NCI-H526 treated with DMSO at 0.1 percent for 48 hours (cell line): Measurements from ENCODE around the gene ZNF398.

Experiments
- DNase-seq: peaks from one replicate; lab custom pipeline; 2025; lab: John Stamatoyannopoulos, UW

The ZNF398 gene

GRCh38 chr7:149150981-149151380 lies 3.7 kb downstream of the ZNF398 start:
- no peak for DNase-seq

GRCh38 chr7:149153346-149153745 lies 6.1 kb downstream of the ZNF398 start:
- DNase-seq = no peak

GRCh38 chr7:149154056-149154455 lies 6.8 kb downstream of the ZNF398 start:
- no peak for DNase-seq

- no peak for DNase-seq
These were observed 9.6 kb downstream of the ZNF398 start for GRCh38 chr7:149156898-149157297.

GRCh38 chr7:149161241-149161848 lies 14.1 kb downstream of the ZNF398 start:
- no peak for DNase-seq

- no peak for DNase-seq
These were observed 18.9 kb downstream of the ZNF398 start for GRCh38 chr7:149166142-149166541.

- no peak for DNase-seq
These were observed 19.5 kb downstream of the ZNF398 start for GRCh38 chr7:149166630-149167352.

- DNase-seq = no peak
These were observed 24.8 kb downstream of the ZNF398 start for GRCh38 chr7:149171892-149172533.

- no peak for DNase-seq
These were observed 25.3 kb downstream of the ZNF398 start for GRCh38 chr7:149172534-149172920.

- no peak for DNase-seq
These were observed 27.9 kb downstream of the ZNF398 start for GRCh38 chr7:149175150-149175549.

GRCh38 chr7:149179241-149179640 lies 32.0 kb downstream of the ZNF398 start:
- no peak for DNase-seq

- no peak for DNase-seq
These were observed 33.6 kb downstream of the ZNF398 start for GRCh38 chr7:149180722-149181449.

GRCh38 chr7:149181450-149181790 lies 34.2 kb downstream of the ZNF398 start:
- DNase-seq = no peak

GRCh38 chr7:149184274-149184673 lies 37.0 kb downstream of the ZNF398 start:
- DNase-seq = no peak

GRCh38 chr7:149188213-149188612 lies 41.0 kb downstream of the ZNF398 start:
- no peak for DNase-seq

GRCh38 chr7:149188637-149189259 lies 41.5 kb downstream of the ZNF398 start:
- no peak for DNase-seq

- DNase-seq = no peak
These were observed 44.6 kb downstream of the ZNF398 start for GRCh38 chr7:149191851-149192250.

- DNase-seq = no peak
These were observed 47.5 kb downstream of the ZNF398 start for GRCh38 chr7:149194799-149195179.

- DNase-seq = peak; percentile 90
These were observed 48.2 kb downstream of the ZNF398 start, which contains the start of gene ZNF282 for GRCh38 chr7:149195180-149196150. TSS of gene ZNF282 (plus strand) at chr7:149195546. CDS start at chr7:149195590, 44 bp downstream.

GRCh38 chr7:149196151-149196704 lies 49.0 kb downstream of the ZNF398 start:
- DNase-seq = no peak

- DNase-seq = no peak
These were observed 49.5 kb downstream of the ZNF398 start for GRCh38 chr7:149196705-149197171.
